IMR-90 (cell line): ENCODE measurements around the gene TDRD1. TPM values are rescaled to one million over a fixed set of nuclear protein-coding genes. Genes with fewer than 3 reads are reported as not detected.

Experiments
- ATAC-seq: fragments of 200-7000 bp; cut with Tn5 transposase; 2 replicates; pipeline ENCODE4 v1.9.1; 2020; ENCODE audit warnings: low read depth, mild to moderate bottlenecking, moderate library complexity
- BruUV-seq: library from RNA; stranded (reverse); fragments of 400-500 nt; replicated peaks from 2 replicates; lab custom pipeline; 2021; lab: Mats Ljungman, UMichigan
- CTCF ChIA-PET: fragments of 300-600 bp; formaldehyde crosslinking; extraction: SDS; loops from one replicate; lab custom pipeline; 2021; ENCODE audit warnings: antibody characterized with exemption; lab: Yijun Ruan, JAX
- POLR2A ChIA-PET: fragments of 300-600 bp; sonication (Branson Sonifier 250); formaldehyde crosslinking; loops from one replicate; lab custom pipeline; 2022; ENCODE audit warnings: antibody characterized with exemption; ENCODE audit not compliant: unreplicated experiment; lab: Charles Lee
- DNase-seq: peaks from one replicate; pipeline ENCODE4 v3.0.0; 2013
- H2AFZ ChIP-seq: replicated peaks from 2 replicates; pipeline ENCODE3; 2013; ENCODE audit warnings: low read length, mild to moderate bottlenecking; ENCODE audit not compliant: poor library complexity
- H2AK5ac ChIP-seq: 2 replicates; pipeline ENCODE4 v1.6.1; 2013; ENCODE audit warnings: low read depth, low read length, inconsistent platforms
- H2AK9ac ChIP-seq: replicated peaks from 2 replicates; pipeline ENCODE3; 2013; ENCODE audit warnings: mild to moderate bottlenecking, low read depth, low read length, moderate library complexity; ENCODE audit not compliant: poor library complexity
- H2BK120ac ChIP-seq: 2 replicates; pipeline ENCODE4 v1.6.1; 2013; ENCODE audit warnings: low read depth, low read length, inconsistent platforms
- H2BK15ac ChIP-seq: 3 replicates; pipeline ENCODE4 v1.6.1; 2013; ENCODE audit warnings: low read depth, low read length, inconsistent platforms
- H2BK20ac ChIP-seq: 2 replicates; pipeline ENCODE4 v1.6.1; 2013; ENCODE audit warnings: low read depth, mild to moderate bottlenecking, inconsistent platforms, low read length, moderate library complexity
- H2BK5ac ChIP-seq: 2 replicates; pipeline ENCODE4 v1.6.1; 2013; ENCODE audit warnings: mild to moderate bottlenecking, low read depth, low read length, inconsistent platforms; ENCODE audit not compliant: poor library complexity, severe bottlenecking
- H3K14ac ChIP-seq: replicated peaks from 2 replicates; pipeline ENCODE4 v1.6.1; 2013; ENCODE audit warnings: low read depth, low read length, inconsistent platforms
- H3K18ac ChIP-seq: 2 replicates; pipeline ENCODE4 v1.6.1; 2013; ENCODE audit warnings: low read depth, low read length, control low read depth
- H3K23ac ChIP-seq: 2 replicates; pipeline ENCODE4 v1.6.1; 2013; ENCODE audit warnings: low read depth, low read length, inconsistent platforms
- H3K27ac ChIP-seq: 2 replicates; pipeline ENCODE4 v1.5.1; 2013; ENCODE audit warnings: mild to moderate bottlenecking, control low read depth, low read length; ENCODE audit not compliant: insufficient read depth
- H3K27me3 ChIP-seq: 2 replicates; pipeline ENCODE4 v1.6.1; 2013; ENCODE audit warnings: low read length; ENCODE audit not compliant: control insufficient read depth, insufficient read depth
- H3K36me3 ChIP-seq: 2 replicates; pipeline ENCODE4 v1.6.1; 2013; ENCODE audit warnings: low read length, mixed read lengths; ENCODE audit not compliant: control insufficient read depth, insufficient read depth
- H3K4ac ChIP-seq: 2 replicates; pipeline ENCODE4 v1.6.1; 2013; ENCODE audit warnings: low read depth, low read length, inconsistent platforms
- H3K4me1 ChIP-seq: 2 replicates; pipeline ENCODE4 v1.6.1; 2013; ENCODE audit warnings: low read length, mixed read lengths; ENCODE audit not compliant: control insufficient read depth, insufficient read depth
- H3K4me2 ChIP-seq: 2 replicates; pipeline ENCODE4 v1.6.1; 2013; ENCODE audit warnings: low read depth, mild to moderate bottlenecking, control low read depth, low read length, moderate library complexity
- H3K4me3 ChIP-seq: 2 replicates; pipeline ENCODE4 v1.5.1; 2013; ENCODE audit warnings: low read depth, mild to moderate bottlenecking, control low read depth, low read length, moderate library complexity; ENCODE audit not compliant: insufficient read depth
- H3K56ac ChIP-seq: 2 replicates; pipeline ENCODE4 v1.6.1; 2013; ENCODE audit warnings: low read length, inconsistent platforms; ENCODE audit not compliant: insufficient read depth; ENCODE audit errors: extremely low read depth
- H3K79me1 ChIP-seq, 2 experiments: 2 replicates each; pipeline ENCODE4 v1.6.1; 2013; ENCODE audit warnings: low read length in 2 of 2, inconsistent platforms in 1 of 2, low read depth in 1 of 2
- H3K9ac ChIP-seq: 2 replicates; pipeline ENCODE4 v1.6.1; 2013; ENCODE audit warnings: low read depth, low read length, control low read depth
- H3K9me1 ChIP-seq: 2 replicates; pipeline ENCODE4 v1.6.1; 2013; ENCODE audit warnings: low read length, inconsistent platforms; ENCODE audit not compliant: insufficient read depth
- H3K9me3 ChIP-seq: 2 replicates; pipeline ENCODE4 v1.6.1; 2013; ENCODE audit warnings: low read length; ENCODE audit not compliant: control insufficient read depth, insufficient read depth
- H4K20me1 ChIP-seq: 2 replicates; pipeline ENCODE4 v1.6.1; 2013; ENCODE audit warnings: low read length, inconsistent platforms; ENCODE audit not compliant: insufficient read depth
- H4K5ac ChIP-seq: 2 replicates; pipeline ENCODE4 v1.6.1; 2013; ENCODE audit warnings: mild to moderate bottlenecking, low read depth, low read length, control low read depth
- H4K8ac ChIP-seq, 2 experiments: 2 replicates each; pipeline ENCODE4 v1.6.1; 2013; ENCODE audit warnings: low read depth in 2 of 2, low read length in 2 of 2, control low read depth in 1 of 2, inconsistent platforms in 1 of 2
- H4K91ac ChIP-seq: 2 replicates; pipeline ENCODE4 v1.6.1; 2013; ENCODE audit warnings: low read depth, low read length, inconsistent platforms; ENCODE audit not compliant: insufficient read depth
- BHLHE40 ChIP-seq: fragments of 150-350 bp; IDR thresholded peaks from 2 replicates; pipeline ENCODE4 v1.6.1; 2016; ENCODE audit warnings: mild to moderate bottlenecking, low read depth, low read length
- MAFK ChIP-seq: IDR thresholded peaks from 2 replicates; pipeline ENCODE4 v1.6.1; 2012; ENCODE audit warnings: low read depth, low read length, improper control_type of control experiment
- MAZ ChIP-seq: IDR thresholded peaks from 2 replicates; pipeline ENCODE4 v1.6.1; 2012; ENCODE audit warnings: low read depth, mild to moderate bottlenecking, low read length, improper control_type of control experiment, moderate library complexity, borderline replicate concordance
- NFE2L2 ChIP-seq: fragments of 150-350 bp; IDR thresholded peaks from 2 replicates; pipeline ENCODE4 v1.6.1; 2016; ENCODE audit warnings: low read depth, mild to moderate bottlenecking, low read length
- POLR2A ChIP-seq: IDR thresholded peaks from 2 replicates; pipeline ENCODE4 v1.6.1; 2012; ENCODE audit warnings: mild to moderate bottlenecking, low read depth, low read length
- RCOR1 ChIP-seq: IDR thresholded peaks from 2 replicates; pipeline ENCODE4 v1.6.1; 2012; ENCODE audit warnings: mild to moderate bottlenecking, low read length, improper control_type of control experiment; ENCODE audit not compliant: insufficient replicate concordance
- RFX5 ChIP-seq: IDR thresholded peaks from 2 replicates; pipeline ENCODE4 v1.8.0; 2012; ENCODE audit warnings: low read depth, mild to moderate bottlenecking, low read length, moderate library complexity
- WGBS, 2 experiments: methylation state at CpG; one replicate each; pipeline versions ENCODE4 v1.1.5 to v1.1.7; 2013; ENCODE audit warnings: missing lambda C conversion rate in 2 of 2; ENCODE audit not compliant: insufficient read length in 1 of 2; ENCODE audit errors: extremely low coverage in 2 of 2; 5-methylcytosine and 5-hydroxymethylcytosine counted together
- dilution Hi-C: fragments of 300-500 bp; cut with HindIII; formaldehyde crosslinking; loops from one replicate; pipeline ENCODE4 v1.14.3; 2018; ENCODE audit warnings: low sequenced_read_pairs; ENCODE audit not compliant: unreplicated experiment
- in situ Hi-C: fragments of 300-500 bp; cut with MboI; formaldehyde crosslinking; loops from 3 replicates; pipeline ENCODE4 v1.14.3; 2019; ENCODE audit warnings: low sequenced_read_pairs, inconsistent platforms, mixed read lengths
- intact Hi-C: fragments of 100-400 bp; cut with micrococcal nuclease; formaldehyde crosslinking; loops from 2 replicates; pipeline ENCODE4 v1.10.0; 2022
- polyA plus RNA-seq, 3 experiments: library from polyadenylated mRNA; depleted of rRNA; stranded (reverse); fragments of >200 nt; gene quantifications; 2 replicates each; pipeline ENCODE4 v1.2.3, GENCODE V29; 2012; ENCODE audit warnings: low replicate concordance in 1 of 3
- total RNA-seq: library from RNA; depleted of rRNA; stranded (reverse); fragments of >200 nt; gene quantifications from 2 replicates; pipeline ENCODE4 v1.2.3, GENCODE V29; 2012
- TF ChIP-seq, protein P1 (sequence below): fragments of 150-350 bp; IDR thresholded peaks from 2 replicates; pipeline ENCODE4 v1.6.1; 2016; ENCODE audit warnings: low read depth, mild to moderate bottlenecking, low read length, moderate library complexity, borderline replicate concordance

TDRD1 gene
- total and polyA plus RNA-seq, 2 of the 4 experiments (the other 2 are of a cell fraction), result not detected

DNA sequence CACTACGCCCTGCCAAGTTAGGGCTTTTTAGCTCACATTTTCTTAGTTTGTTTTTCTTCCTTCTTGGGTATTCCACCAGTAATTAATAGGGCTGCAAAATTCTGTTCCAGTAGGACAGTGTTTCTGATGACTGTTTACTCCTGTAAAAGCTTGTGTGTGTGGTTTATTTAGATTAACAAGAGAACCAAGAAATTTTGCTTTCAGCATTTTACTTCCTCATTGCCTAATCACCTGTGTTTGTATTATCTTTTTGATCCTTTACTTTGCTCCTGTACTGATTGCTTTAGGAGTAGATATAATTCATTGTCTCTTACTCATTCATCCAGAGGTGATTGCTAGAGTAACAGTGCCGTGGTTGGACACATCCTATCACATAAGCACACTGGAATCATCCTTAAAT is 27.7 kb downstream of the TDRD1 start:
- Histone ChIP-seq H3K79me1 (no peaks in the 10 kb centered on the region), H3K23ac (no peak overlapping the region), H2AK5ac (no peak overlapping the region), H2BK120ac (no peak overlapping the region), H3K4me2 (no peak overlapping the region), H3K14ac (no peak overlapping the region), H3K36me3 (no peaks in the 10 kb centered on the region), H4K5ac (no peak overlapping the region), H4K91ac (no peak overlapping the region), H2AFZ (no peak overlapping the region), H3K4ac (no peak overlapping the region), H3K27ac (no peak overlapping the region), H3K9me3 (no peaks in the 10 kb centered on the region), H3K27me3 (peaks cover 8% of the 10 kb centered on the region), H3K4me3 (no peak overlapping the region), H3K18ac (no peak overlapping the region), H2BK5ac (no peak overlapping the region), H2BK20ac (no peak overlapping the region), H4K8ac (no peak overlapping the region), H3K56ac (no peak overlapping the region), H2BK15ac (no peak overlapping the region), H4K20me1 (no peaks in the 10 kb centered on the region), H3K9me1 (no peaks in the 10 kb centered on the region), H2AK9ac (no peak overlapping the region), H3K9ac (no peak overlapping the region), H3K4me1 (no peaks in the 10 kb centered on the region)
- POLR2A ChIA-PET, result no interaction called here
- no TSS peak for BruUV-seq
- CTCF ChIA-PET, result no interaction called here
- intact Hi-C loops, result no loop called here
- TF ChIP-seq MAFK, result no peak
- no peak for TF ChIP-seq RFX5
- TF ChIP-seq NFE2L2, result no peak
- TF ChIP-seq, protein P1, sequence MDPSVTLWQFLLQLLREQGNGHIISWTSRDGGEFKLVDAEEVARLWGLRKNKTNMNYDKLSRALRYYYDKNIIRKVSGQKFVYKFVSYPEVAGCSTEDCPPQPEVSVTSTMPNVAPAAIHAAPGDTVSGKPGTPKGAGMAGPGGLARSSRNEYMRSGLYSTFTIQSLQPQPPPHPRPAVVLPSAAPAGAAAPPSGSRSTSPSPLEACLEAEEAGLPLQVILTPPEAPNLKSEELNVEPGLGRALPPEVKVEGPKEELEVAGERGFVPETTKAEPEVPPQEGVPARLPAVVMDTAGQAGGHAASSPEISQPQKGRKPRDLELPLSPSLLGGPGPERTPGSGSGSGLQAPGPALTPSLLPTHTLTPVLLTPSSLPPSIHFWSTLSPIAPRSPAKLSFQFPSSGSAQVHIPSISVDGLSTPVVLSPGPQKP, result no peak
- TF ChIP-seq MAZ, result no peak
- TF ChIP-seq RCOR1, result no peak
- no peak for TF ChIP-seq POLR2A
- TF ChIP-seq BHLHE40, result no peak
- 13% methylated on average over 1 of the region's 2 CpGs; no CpG with 5 or more reads in 1 of the 2 experiments for WGBS, 2 experiments
- in situ Hi-C loops, result no loop called here
- ATAC-seq, result no peak
- DNase-seq, result no peak
- dilution Hi-C loops, result no loop called here
